Effector memory CD8-positive, alpha-beta T cell (primary cell): ENCODE results near the gene GIPC3.
A peak's percentile ranks its signal among the peaks of the same experiment; 100 is the strongest.

Experiments
- ATAC-seq: fragments of 150-1000 bp; cut with Tn5 transposase; replicated peaks from 2 replicates; pipeline ENCODE4 v1.10.0; 2021; ENCODE audit warnings: mild to moderate bottlenecking, moderate library complexity
- DNase-seq, 3 experiments: peaks; one replicate each; pipeline ENCODE4 v3.0.0; 2021
- H3K27ac Mint-ChIP-seq, 2 donors: one replicate each; pipeline ENCODE4 v1.8.0; 2022; ENCODE audit warnings: mild to moderate bottlenecking in 2 of 2, mixed read lengths in 2 of 2, moderate library complexity in 2 of 2
- H3K27me3 Mint-ChIP-seq, 2 donors: one replicate each; pipeline ENCODE4 v1.8.0; 2022; ENCODE audit warnings: mixed read lengths in 2 of 2
- H3K36me3 Mint-ChIP-seq: one replicate; pipeline ENCODE4 v1.8.0; 2022; ENCODE audit warnings: mild to moderate bottlenecking, moderate library complexity, mixed read lengths; ENCODE audit not compliant: insufficient read depth
- H3K4me1 Mint-ChIP-seq, 2 donors: one replicate each; pipeline ENCODE4 v1.8.0; 2022; ENCODE audit warnings: low read depth in 2 of 2, mixed read lengths in 2 of 2
- H3K4me3 Mint-ChIP-seq, 2 donors: one replicate each; pipeline ENCODE4 v1.8.0; 2022; ENCODE audit warnings: mild to moderate bottlenecking in 2 of 2, mixed read lengths in 2 of 2, moderate library complexity in 2 of 2
- H3K9me3 Mint-ChIP-seq, 2 donors: one replicate each; pipeline ENCODE4 v1.8.0; 2022; ENCODE audit warnings: mixed read lengths in 2 of 2

The GIPC3 gene

GRCh38 chr19:3544742-3545668, 40.3 kb upstream of the GIPC3 start:
- Mint-ChIP-seq H3K27me3 (no peaks in the 10 kb centered on the region), H3K4me1 (peaks cover 8% of the 10 kb centered on the region in 2 donors), H3K9me3 (no peaks in the 10 kb centered on the region), H3K4me3 (no peak overlapping the region), H3K27ac (peak overlapping the region; percentile 91 to 93), H3K36me3 (peaks cover 19% of the 10 kb centered on the region)
- peak; percentile 82 to 86 (median 82) for DNase-seq
- peak; percentile 77 for ATAC-seq

- no peak for ATAC-seq
- Mint-ChIP-seq H3K27ac (peak overlapping the region; percentile 91 to 93), H3K4me1 (peaks cover 8% of the 10 kb centered on the region in 2 donors), H3K9me3 (no peaks in the 10 kb centered on the region), H3K27me3 (no peaks in the 10 kb centered on the region), H3K36me3 (peaks cover 19% of the 10 kb centered on the region), H3K4me3 (no peak overlapping the region)
- DNase-seq, result no peak
Measured at GRCh38 chr19:3545669-3546034, 39.6 kb upstream of the GIPC3 start.

GRCh38 chr19:3546119-3546518, 39.2 kb upstream of the GIPC3 start:
- Mint-ChIP-seq H3K36me3 (peaks cover 19% of the 10 kb centered on the region), H3K9me3 (no peaks in the 10 kb centered on the region), H3K4me1 (peaks cover 8% of the 10 kb centered on the region in 2 donors), H3K27ac (peak overlapping the region in 1 of 2 donors; percentile 93), H3K27me3 (no peaks in the 10 kb centered on the region), H3K4me3 (no peak overlapping the region)
- ATAC-seq (no peak), DNase-seq (no peak)

GRCh38 chr19:3547301-3547731, 38.0 kb upstream of the GIPC3 start:
- Mint-ChIP-seq H3K27me3 (no peaks in the 10 kb centered on the region), H3K9me3 (no peaks in the 10 kb centered on the region), H3K4me1 (peaks cover 8 to 12% of the 10 kb centered on the region in 2 donors), H3K4me3 (no peak overlapping the region), H3K36me3 (peaks cover 19% of the 10 kb centered on the region), H3K27ac (no peak overlapping the region)
- DNase-seq, result no peak
- ATAC-seq, result no peak

- Mint-ChIP-seq H3K27ac (no peak overlapping the region), H3K36me3 (peaks cover 16% of the 10 kb centered on the region), H3K27me3 (no peaks in the 10 kb centered on the region), H3K9me3 (no peaks in the 10 kb centered on the region), H3K4me3 (no peak overlapping the region), H3K4me1 (peaks cover 8 to 14% of the 10 kb centered on the region in 2 donors)
- DNase-seq, result no peak
- no peak for ATAC-seq
Measured at GRCh38 chr19:3547767-3548282, 37.5 kb upstream of the GIPC3 start.

GRCh38 chr19:3548606-3549005, 36.7 kb upstream of the GIPC3 start:
- no peak for DNase-seq
- Mint-ChIP-seq H3K9me3 (no peaks in the 10 kb centered on the region), H3K27ac (peak overlapping the region in 1 of 2 donors; percentile 73), H3K27me3 (no peaks in the 10 kb centered on the region), H3K4me1 (peaks cover 8 to 14% of the 10 kb centered on the region in 2 donors), H3K36me3 (peaks cover 16% of the 10 kb centered on the region), H3K4me3 (peak overlapping the region in 1 of 2 donors; percentile 17)
- no peak for ATAC-seq

- H3K27ac Mint-ChIP-seq, result no peak overlapping the region
- H3K9me3 Mint-ChIP-seq, result no peaks in the 10 kb centered on the region
Measured at GRCh38 chr19:3549816-3550215, 35.5 kb upstream of the GIPC3 start.

GRCh38 chr19:3550947-3551791, 34.1 kb upstream of the GIPC3 start:
- ATAC-seq (no peak), DNase-seq (no peak)
- Mint-ChIP-seq H3K4me3 (no peak overlapping the region), H3K9me3 (no peaks in the 10 kb centered on the region), H3K36me3 (peaks cover 16% of the 10 kb centered on the region), H3K27ac (peak overlapping the region; percentile 7 to 49), H3K4me1 (peaks cover 18 to 27% of the 10 kb centered on the region in 2 donors), H3K27me3 (no peaks in the 10 kb centered on the region)

More at GRCh38 chr19:3549816-3550215, 35.5 kb upstream of the GIPC3 start:
- peaks cover 15% of the 10 kb centered on the region for H3K36me3 Mint-ChIP-seq
- no peak for DNase-seq
- no peak for ATAC-seq
- peaks cover 13 to 22% of the 10 kb centered on the region in 2 donors for H3K4me1 Mint-ChIP-seq
- H3K4me3 Mint-ChIP-seq, result no peak overlapping the region
- H3K27me3 Mint-ChIP-seq, result no peaks in the 10 kb centered on the region

GRCh38 chr19:3551792-3552095, 33.5 kb upstream of the GIPC3 start:
- H3K27me3 Mint-ChIP-seq, result no peaks in the 10 kb centered on the region
- peaks cover 19% of the 10 kb centered on the region for H3K36me3 Mint-ChIP-seq
- H3K4me1 Mint-ChIP-seq, result peaks cover 24 to 33% of the 10 kb centered on the region in 2 donors
- ATAC-seq (no peak), DNase-seq (no peak)
- H3K9me3 Mint-ChIP-seq, result no peaks in the 10 kb centered on the region
- peak overlapping the region; percentile 7 to 49 for H3K27ac Mint-ChIP-seq
- no peak overlapping the region for H3K4me3 Mint-ChIP-seq

- DNase-seq (peak; percentile 22 to 35 (median 24)), ATAC-seq (peak; percentile 25)
- Mint-ChIP-seq H3K27ac (peak overlapping the region; percentile 72 to 95), H3K36me3 (peaks cover 23% of the 10 kb centered on the region), H3K27me3 (no peaks in the 10 kb centered on the region), H3K4me3 (peak overlapping the region; percentile 87 to 95), H3K4me1 (peaks cover 31 to 42% of the 10 kb centered on the region in 2 donors), H3K9me3 (no peaks in the 10 kb centered on the region)
Measured at GRCh38 chr19:3554254-3555083, 30.8 kb upstream of the GIPC3 start.

- H3K27ac Mint-ChIP-seq, result peak overlapping the region; percentile 88 to 95
- ATAC-seq, result no peak
- H3K36me3 Mint-ChIP-seq, result peaks cover 23% of the 10 kb centered on the region
- H3K4me1 Mint-ChIP-seq, result peaks cover 31 to 42% of the 10 kb centered on the region in 2 donors
- no peaks in the 10 kb centered on the region for H3K27me3 Mint-ChIP-seq
- no peaks in the 10 kb centered on the region for H3K9me3 Mint-ChIP-seq
- peak overlapping the region; percentile 87 to 95 for H3K4me3 Mint-ChIP-seq
- no peak for DNase-seq
Measured at GRCh38 chr19:3555653-3556422, 29.4 kb upstream of the GIPC3 start.

GRCh38 chr19:3556423-3556977, 28.8 kb upstream of the GIPC3 start:
- H3K36me3 Mint-ChIP-seq, result peaks cover 24% of the 10 kb centered on the region
- peak overlapping the region; percentile 88 to 95 for H3K27ac Mint-ChIP-seq
- no peak for DNase-seq
- H3K4me3 Mint-ChIP-seq, result peak overlapping the region; percentile 87 to 95
- no peaks in the 10 kb centered on the region for H3K9me3 Mint-ChIP-seq
- no peak for ATAC-seq
- no peaks in the 10 kb centered on the region for H3K27me3 Mint-ChIP-seq
- peaks cover 31 to 42% of the 10 kb centered on the region in 2 donors for H3K4me1 Mint-ChIP-seq
